ENCODE data around the gene POLR2E. TPM values are rescaled to one million over a fixed set of nuclear protein-coding genes. Genes with fewer than 3 reads are reported as not detected.

The POLR2E gene
- total and polyA plus RNA-seq, 2 of the 8 experiments (the other 6 are each of a cell fraction or from before 2014, with no cell fraction given): 281 to 381 TPM

GRCh38 chr19:1070576-1070930 lies 24.6 kb downstream of the POLR2E start:
- 8% methylated on average over 13 of the region's 21 CpGs; no CpG with 5 or more reads in 1 of the 2 experiments for WGBS, 2 experiments (ENCODE audit: extremely low coverage in 1 of 2, insufficient coverage in 1 of 2, insufficient read length in 1 of 2, insufficient replicate concordance in 2 of 2, low coverage in 1 of 2, low lambda C conversion rate in 2 of 2, missing lambda C conversion rate in 1 of 2)
- Histone ChIP-seq H3K27ac (ENCODE audit: low read depth, low read length) (no peak overlapping the region), H2AFZ (ENCODE audit: low read length) (no peak overlapping the region; the same call in 1 of the 2 replicates), H2BK120ac (replicated peaks; ENCODE audit: low read depth, low read length) (no peak overlapping the region), H3K79me1 (ENCODE audit: low read depth, low read length) (peaks cover 5% of the 10 kb centered on the region), H3K18ac (ENCODE audit: extremely low read depth, low read length) (peak overlapping the region; percentile 88), H3K23me2 (ENCODE audit: low read depth, low read length) (peaks cover 10% of the 10 kb centered on the region; the same call in 1 of the 2 replicates), H4K20me1 (replicated peaks in 1 of 2; ENCODE audit: control insufficient read depth in 1 of 2, insufficient read depth in 2 of 2, low read length in 2 of 2) (peaks cover 1 to 10% of the 10 kb centered on the region in 2 experiments), H4K5ac (ENCODE audit: insufficient read length, low read depth, low read length) (peak overlapping the region; percentile 36), H3K27me3 (replicated peaks in 1 of 4; ENCODE audit: control insufficient read depth in 3 of 4, extremely low read depth in 1 of 4, insufficient read depth in 3 of 4, low read length in 3 of 4) (peaks cover 0 to 24% (median 15%) of the 10 kb centered on the region in 4 experiments; a peak in 5 of 7 replicates), H3K4me3 (ENCODE audit: extremely low read depth in 1 of 4, insufficient read depth in 2 of 4, low read depth in 3 of 4, low read length in 4 of 4) (peak overlapping the region; percentile 43 to 69 (median 49); a peak in 6 of 8 replicates), H4K91ac (replicated peaks; ENCODE audit: insufficient read length, low read length) (peak overlapping the region; percentile 81), H3K23ac (ENCODE audit: insufficient read length) (no peak overlapping the region), H2BK5ac (ENCODE audit: low read depth, low read length) (no peak overlapping the region), H3K56ac (replicated peaks; ENCODE audit: insufficient read length, low read depth, low read length) (peak overlapping the region; percentile 64), H3K14ac (ENCODE audit: insufficient read length) (no peak overlapping the region), H3K79me2 (ENCODE audit: control insufficient read depth in 1 of 2, insufficient read depth in 2 of 2, low read length in 2 of 2) (no peaks in the 10 kb centered on the region), H3K4me2 (ENCODE audit: insufficient read depth in 1 of 2, low read depth in 2 of 2, low read length in 2 of 2) (peak overlapping the region; percentile 64 to 79), H3K9ac (replicated peaks in 1 of 4; ENCODE audit: extremely low read depth in 1 of 4, low read depth in 3 of 4, low read length in 3 of 4) (peak overlapping the region in 2 of 4 experiments; percentile 51 to 68; a peak in 3 of 7 replicates), H2BK20ac (ENCODE audit: low read length) (0 out of 2 replicates have a peak overlapping the region, but pooled peaks have one; percentile 61), H3K4me1 (replicated peaks in 1 of 4; ENCODE audit: control insufficient read depth in 3 of 4, insufficient read depth in 4 of 4, low read length in 3 of 4) (peaks cover 0 to 20% (median 10%) of the 10 kb centered on the region in 4 experiments; a peak in 6 of 7 replicates), H3K36me3 (ENCODE audit: control insufficient read depth in 2 of 4, insufficient read depth in 4 of 4, low read length in 3 of 4) (peaks cover 0 to 17% (median 0%) of the 10 kb centered on the region in 4 experiments; a peak in 1 of 8 replicates), H2BK15ac (ENCODE audit: low read length) (no peak overlapping the region; the same call in 1 of the 2 replicates), H4K8ac (ENCODE audit: extremely low read depth, insufficient read depth, low read length) (peak overlapping the region; percentile 97), H3K4ac (replicated peaks; ENCODE audit: insufficient read length, low read depth, low read length) (no peak overlapping the region), H2AK5ac (ENCODE audit: low read depth, low read length) (no peak overlapping the region), H2BK12ac (ENCODE audit: low read depth, low read length) (no peak overlapping the region), H3K9me3 (ENCODE audit: insufficient read depth in 2 of 2, low read depth in 1 of 2, low read length in 1 of 2) (no peaks in the 10 kb centered on the region)
- ChIA-PET CTCF (ENCODE audit: partially characterized antibody) (interaction anchor here (0.8 to 3.7 kb wide), 13 partner anchors 10 to 174 kb away, joined by 3 to 24 read pairs (median 5); partner anchors contain the start of gene ABCA7), POLR2A (ENCODE audit: partially characterized antibody) (interaction anchor here (0.6 to 7.1 kb wide), 20 partner anchors 10 to 521 kb away, joined by 3 to 52 read pairs (median 4); partner anchors contain the start of genes ABCA7, CIRBP, CNN2 and GPX4)
- TF ChIP-seq, protein P1, sequence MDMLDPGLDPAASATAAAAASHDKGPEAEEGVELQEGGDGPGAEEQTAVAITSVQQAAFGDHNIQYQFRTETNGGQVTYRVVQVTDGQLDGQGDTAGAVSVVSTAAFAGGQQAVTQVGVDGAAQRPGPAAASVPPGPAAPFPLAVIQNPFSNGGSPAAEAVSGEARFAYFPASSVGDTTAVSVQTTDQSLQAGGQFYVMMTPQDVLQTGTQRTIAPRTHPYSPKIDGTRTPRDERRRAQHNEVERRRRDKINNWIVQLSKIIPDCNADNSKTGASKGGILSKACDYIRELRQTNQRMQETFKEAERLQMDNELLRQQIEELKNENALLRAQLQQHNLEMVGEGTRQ (IDR thresholded peaks at IDR 0.05; ENCODE audit: low read length): no peak; the same call in none of the 2 replicates
- TF ChIP-seq RXRA (IDR thresholded peaks at IDR 0.05; ENCODE audit: insufficient read depth, low read depth, low read length) (no peak), RAD21 (IDR thresholded peaks at IDR 0.05 in 1 of 2, conservative IDR thresholded peaks at IDR 0.05 in 1 of 2; ENCODE audit: low read depth in 2 of 2, low read length in 2 of 2) (peak; percentile 7 to 54; a peak in 2 of 4 replicates), CTCF (IDR thresholded peaks at IDR 0.05; ENCODE audit: control extremely low read depth in 1 of 3, insufficient read depth in 1 of 3, low read depth in 1 of 3, low read length in 3 of 3) (peak; percentile 37 to 41 (median 38); a peak in 3 of 4 replicates), MAFK (IDR thresholded peaks at IDR 0.05; ENCODE audit: low read depth, low read length) (no peak), TBP (IDR thresholded peaks at IDR 0.05; ENCODE audit: low read depth, low read length) (peak; percentile 42; the same call in 1 of the 2 replicates)
- FAIRE-seq: no peak
- peak in 1 of 2 experiments; percentile 81 for DNase-seq (ENCODE audit: low read depth in 1 of 2, low spot score in 2 of 2)
